T-helper 22 cell (primary cell): ENCODE data around the gene ADAMTSL5.
A peak's percentile ranks its signal among the peaks of the same experiment; 100 is the strongest.

Experiments used
- DNase-seq: peaks from one replicate; pipeline ENCODE4 v3.0.0-alpha.2; 2020; ENCODE audit warnings: low read depth

Gene ADAMTSL5

DNA sequence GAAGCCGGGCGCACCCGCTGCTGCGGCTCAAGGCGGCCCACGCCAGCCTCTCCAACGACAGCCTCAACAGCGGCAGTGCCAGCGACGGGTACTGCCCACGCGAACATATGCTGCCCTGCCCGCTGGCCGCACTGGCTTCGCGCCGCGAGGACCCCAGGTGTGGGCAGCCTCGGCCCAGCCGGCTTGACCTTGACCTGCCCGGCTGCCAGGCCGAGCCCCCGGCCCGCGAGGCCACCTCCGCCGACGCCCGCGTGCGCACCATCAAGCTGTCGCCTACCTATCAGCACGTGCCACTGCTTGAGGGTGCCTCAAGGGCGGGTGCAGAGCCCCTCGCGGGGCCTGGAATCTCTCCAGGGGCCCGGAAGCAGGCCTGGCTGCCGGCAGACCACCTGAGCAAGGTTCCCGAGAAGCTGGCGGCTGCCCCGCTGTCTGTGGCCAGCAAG, 46.8 kb downstream of the ADAMTSL5 start:
- DNase-seq = no peak

GRCh38 chr19:1465191-1466016, 47.4 kb downstream of the ADAMTSL5 start:
- DNase-seq = no peak

- no peak for DNase-seq
Measured at GRCh38 chr19:1461862-1462261, 51.0 kb downstream of the ADAMTSL5 start.

DNA sequence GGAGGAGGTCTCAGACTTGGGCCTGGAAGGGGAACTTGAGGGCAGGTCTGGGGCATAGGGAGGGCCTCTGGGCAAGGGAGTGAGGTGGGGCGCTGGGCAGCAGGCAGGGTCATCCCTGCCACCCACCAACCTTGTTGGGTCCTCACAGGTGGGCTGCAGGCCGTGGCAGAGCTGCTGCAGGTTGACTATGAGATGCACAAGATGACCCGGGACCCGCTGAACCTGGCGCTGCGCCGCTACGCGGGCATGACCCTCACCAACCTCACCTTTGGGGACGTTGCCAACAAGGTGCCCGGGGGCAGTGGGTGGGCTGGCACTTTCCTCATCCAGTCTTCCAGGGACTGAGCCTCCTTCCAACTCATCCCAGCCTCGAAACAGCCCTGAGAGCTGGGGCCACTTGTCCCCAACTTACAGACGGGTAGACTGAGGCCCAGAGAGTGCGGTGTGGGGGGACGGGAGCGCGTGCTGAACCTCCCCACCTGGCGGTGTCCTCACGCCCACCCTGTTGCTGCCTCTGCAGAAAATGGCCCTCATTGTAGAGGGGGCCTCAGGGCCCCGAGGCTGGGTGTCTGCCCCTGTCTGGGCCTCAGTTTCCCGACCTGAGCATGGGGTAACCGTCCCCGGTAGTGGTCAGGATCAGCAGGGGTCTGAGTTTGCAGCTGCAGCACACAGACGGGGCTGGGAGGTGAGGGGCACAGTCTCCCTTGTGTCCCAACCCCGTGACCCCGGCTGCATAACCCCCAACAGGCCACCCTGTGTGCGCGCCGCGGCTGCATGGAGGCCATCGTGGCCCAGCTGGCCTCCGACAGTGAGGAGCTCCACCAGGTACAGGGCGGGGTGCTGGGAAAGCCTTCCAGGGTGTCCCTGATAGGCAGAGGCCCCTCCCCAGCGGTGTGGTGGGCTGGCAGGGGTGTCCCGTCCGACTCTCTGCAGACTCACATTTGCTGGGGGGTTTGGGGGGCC, 52.5 kb downstream of the ADAMTSL5 start:
- DNase-seq = no peak

- no peak for DNase-seq
Measured at GRCh38 chr19:1459479-1459878, 53.3 kb downstream of the ADAMTSL5 start.

DNA sequence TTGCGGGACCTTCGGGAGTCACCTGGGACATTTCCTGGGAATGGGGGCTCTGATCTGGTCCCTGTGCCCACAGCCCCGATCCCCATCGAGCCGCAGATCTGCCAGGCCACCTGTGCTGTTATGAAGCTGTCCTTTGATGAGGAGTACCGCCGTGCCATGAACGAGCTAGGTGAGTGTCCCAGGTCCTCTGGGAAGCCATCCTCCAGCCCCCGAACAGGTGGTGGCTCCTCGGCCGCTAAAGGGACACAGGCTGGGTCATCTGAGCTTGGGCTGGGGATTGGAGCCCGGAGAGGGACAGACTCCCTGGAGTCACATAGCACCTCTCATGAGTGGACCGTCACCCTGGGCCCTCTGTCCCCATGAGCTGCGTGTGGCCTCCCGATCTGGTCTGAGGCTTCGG, 54.9 kb downstream of the ADAMTSL5 start:
- DNase-seq = no peak

- DNase-seq = no peak
Measured at GRCh38 chr19:1457031-1457739, 55.6 kb downstream of the ADAMTSL5 start.

GRCh38 chr19:1456121-1456900, 56.5 kb downstream of the ADAMTSL5 start:
- DNase-seq = no peak

DNA sequence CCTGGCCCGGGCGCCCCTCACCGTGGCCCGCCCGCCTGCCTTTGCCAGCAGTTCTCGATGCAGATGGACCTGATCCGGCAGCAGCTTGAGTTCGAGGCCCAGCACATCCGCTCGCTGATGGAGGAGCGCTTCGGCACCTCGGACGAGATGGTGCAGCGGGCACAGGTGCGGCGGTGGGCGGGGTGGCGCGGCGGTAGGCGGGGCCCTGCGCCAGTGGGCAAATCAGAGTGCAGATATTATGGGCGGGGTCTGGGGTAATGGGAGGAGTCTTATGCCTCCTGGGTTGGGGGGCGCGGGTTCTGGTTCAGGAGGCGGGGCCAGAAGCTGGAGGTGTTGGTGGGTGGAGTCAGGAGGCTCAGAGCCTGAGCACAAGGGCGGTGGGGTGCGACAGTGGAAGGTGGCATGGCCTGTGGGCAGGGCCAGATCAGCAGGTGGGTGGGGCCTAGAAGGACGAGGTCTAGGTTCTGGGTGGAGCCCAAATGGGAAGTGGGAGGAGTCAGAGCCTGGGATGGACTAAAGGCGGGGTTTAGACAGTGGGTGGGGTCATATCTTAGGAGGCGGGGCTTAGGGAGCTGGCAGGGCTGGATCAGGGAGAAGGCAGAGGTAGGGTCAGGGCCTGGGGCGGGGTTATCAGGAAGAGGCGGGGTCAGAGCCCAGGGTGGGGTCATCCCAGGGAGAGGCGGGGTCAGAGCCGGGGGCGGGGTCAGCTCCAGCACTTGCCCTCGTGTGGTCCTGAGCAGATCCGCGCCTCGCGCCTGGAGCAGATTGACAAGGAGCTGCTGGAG, 57.3 kb downstream of the ADAMTSL5 start:
- peak; percentile 39 for DNase-seq
